Sigmoid colon (tissue), 7 donors: ENCODE results near the gene MYO5B. TPM values are rescaled to one million over a fixed set of nuclear protein-coding genes. Genes with fewer than 3 reads are reported as not detected.
"Not testable (repeated sequence)": the region's sequence is repeated elsewhere in the genome, so short reads cannot be mapped to it uniquely, and the experiment has no call there.

Experiments used
- DNase-seq: peaks from one replicate; pipeline ENCODE4 v3.0.0-alpha.2; 2019
- H3K27ac ChIP-seq, 4 donors: fragments of 200-600 bp; sonication (generic); one replicate each; pipeline ENCODE4 v1.5.1; 2016 to 2019; ENCODE audit warnings: mild to moderate bottlenecking in 1 of 4
- H3K27me3 ChIP-seq, 3 donors: fragments of 200-600 bp; sonication (generic); one replicate each; pipeline ENCODE4 v1.5.1; 2019; ENCODE audit warnings: mild to moderate bottlenecking in 1 of 3
- H3K36me3 ChIP-seq, 4 donors: fragments of 200-600 bp; sonication (generic); one replicate each; pipeline ENCODE4 v1.5.1; 2016 to 2019
- H3K4me1 ChIP-seq, 4 donors: fragments of 200-600 bp; sonication (generic); one replicate each; pipeline ENCODE4 v1.5.1; 2017 to 2019
- H3K4me3 ChIP-seq, 4 donors: fragments of 200-600 bp; sonication (generic); one replicate each; pipeline ENCODE4 v1.5.1; 2017 to 2019; ENCODE audit warnings: mild to moderate bottlenecking in 2 of 4, moderate library complexity in 1 of 4
- H3K9me3 ChIP-seq, 4 donors: fragments of 200-600 bp in 3 of 4; sonication (generic) in 3 of 4; one replicate each; pipeline versions ENCODE4 v1.5.1 to v1.6.1; 2013 to 2019
- EP300 ChIP-seq, 4 donors: sonication (generic); formaldehyde crosslinking; IDR thresholded peaks; one replicate each; pipeline ENCODE4 v1.6.1; 2017; ENCODE audit warnings: antibody characterized with exemption in 4 of 4
- POLR2A ChIP-seq, 2 donors: fragments of 450-650 bp; IDR thresholded peaks; one replicate each; pipeline ENCODE4 v1.6.1; 2016; ENCODE audit warnings: antibody characterized with exemption in 2 of 2, mild to moderate bottlenecking in 2 of 2, moderate library complexity in 2 of 2
- POLR2AphosphoS5 ChIP-seq, 4 donors: sonication (generic); formaldehyde crosslinking; IDR thresholded peaks; one replicate each; pipeline ENCODE4 v1.6.1; 2017; ENCODE audit warnings: antibody characterized with exemption in 4 of 4
- WGBS, 2 donors: extraction: QIAGEN DNeasy Blood & Tissue Kit; methylation state at CpG; one replicate each; pipeline ENCODE4 v1.1.7; 2013; 5-methylcytosine and 5-hydroxymethylcytosine counted together
- intact Hi-C: fragments of 100-400 bp; cut with DNase I; formaldehyde crosslinking; loops from one replicate; pipeline ENCODE4 v1.15.1; 2023
- polyA plus RNA-seq, 3 donors: library from polyadenylated mRNA; stranded (reverse); fragments of 200-250 nt; gene quantifications; one replicate each; pipeline ENCODE4 v1.2.3, GENCODE V29; 2013
- total RNA-seq, 4 donors: library from RNA; depleted of rRNA; stranded (reverse); fragments of >200 nt; gene quantifications; one replicate each; pipeline ENCODE4 v1.1.0, GENCODE V29; 2016
- TF ChIP-seq, protein P1 (sequence below), 4 experiments: fragments of 450-650 bp in 3 of 4; fragments of 200-600 bp in 1 of 4; IDR thresholded peaks; one replicate each; pipeline ENCODE4 v1.5.1; 2016 to 2019; ENCODE audit warnings: antibody characterized with exemption in 4 of 4, mild to moderate bottlenecking in 3 of 4, moderate library complexity in 2 of 4
- donor health status: healthy with polysubstance abuse.
- donor health status: Bipolar disorder and iron deficiency.
- donor health status: healthy.

MYO5B gene
- total RNA-seq (1 to 10 TPM in 1 of 4 donors, under 1 TPM in 3; 0.14 to 3.0 (median 0.59) TPM), polyA plus RNA-seq (10 to 100 TPM; 52.6 to 80.7 (median 60.7) TPM)

DNA sequence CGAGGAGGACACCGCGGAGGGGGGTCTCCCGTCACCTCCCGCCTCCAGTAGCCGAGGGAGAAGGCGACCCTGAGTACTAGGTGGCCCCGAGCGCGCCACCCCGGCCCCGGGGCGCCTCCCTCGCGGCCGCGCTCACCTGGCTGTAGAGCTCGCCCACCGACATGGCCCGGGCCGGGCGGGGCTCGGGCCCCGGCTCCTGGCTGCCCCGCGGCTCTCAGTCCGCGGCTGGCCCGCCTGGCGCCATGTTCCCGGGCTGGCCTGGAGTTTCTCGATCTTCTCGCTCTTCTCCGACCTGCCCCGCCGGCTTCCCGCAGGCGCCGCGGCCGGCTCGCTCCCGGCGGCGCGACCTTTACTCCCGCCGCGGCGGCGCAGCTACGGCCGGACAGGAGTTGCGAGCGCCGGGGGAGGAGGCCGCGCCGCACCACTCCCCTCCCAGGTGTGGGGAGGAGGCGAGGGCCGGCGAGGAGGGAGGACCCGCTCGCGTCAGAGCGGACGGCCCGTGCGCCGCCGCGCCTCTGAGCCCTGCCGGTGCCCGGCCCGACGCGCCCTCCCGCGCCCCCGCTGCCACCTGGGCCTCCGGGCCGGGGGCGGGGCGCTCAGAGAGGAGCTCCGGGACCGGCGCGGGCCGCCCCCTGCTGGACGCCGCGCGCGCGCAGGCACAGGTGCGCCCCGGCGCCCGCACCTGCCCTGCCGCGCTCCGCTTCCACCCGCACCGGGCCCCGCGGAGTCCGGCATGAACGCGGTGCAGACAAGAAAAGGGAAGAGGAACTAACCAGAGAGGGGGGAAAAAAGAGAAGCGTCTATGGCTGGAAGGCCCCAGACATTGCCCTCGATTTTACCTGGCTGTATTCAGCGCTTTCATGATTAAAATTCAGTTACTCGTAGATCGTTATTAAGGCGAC is at the start of gene MYO5B:
Gene MYO5B, minus strand, starts transcription at position 517 of the 902 bp plus-strand sequence. Its CDS starts 354 bp downstream, at position 163.
- intact Hi-C loops = no loop called here
- Histone ChIP-seq H3K9me3 (no peaks in the 10 kb centered on the region), H3K27ac (peak within 1 kb of the TSS in 1 of 4 donors; percentile 17), H3K27me3 (peaks cover 19 to 78% (median 48%) of the 10 kb centered on the region in 3 donors), H3K36me3 (no peaks in the 10 kb centered on the region), H3K4me3 (peak within 1 kb of the TSS; percentile 9 to 59 (median 54)), H3K4me1 (peaks cover 0 to 24% (median 21%) of the 10 kb centered on the region in 4 donors)
- TF ChIP-seq EP300 (IDR thresholded peaks at IDR 0.05) = no peak
- TF ChIP-seq, protein P1, sequence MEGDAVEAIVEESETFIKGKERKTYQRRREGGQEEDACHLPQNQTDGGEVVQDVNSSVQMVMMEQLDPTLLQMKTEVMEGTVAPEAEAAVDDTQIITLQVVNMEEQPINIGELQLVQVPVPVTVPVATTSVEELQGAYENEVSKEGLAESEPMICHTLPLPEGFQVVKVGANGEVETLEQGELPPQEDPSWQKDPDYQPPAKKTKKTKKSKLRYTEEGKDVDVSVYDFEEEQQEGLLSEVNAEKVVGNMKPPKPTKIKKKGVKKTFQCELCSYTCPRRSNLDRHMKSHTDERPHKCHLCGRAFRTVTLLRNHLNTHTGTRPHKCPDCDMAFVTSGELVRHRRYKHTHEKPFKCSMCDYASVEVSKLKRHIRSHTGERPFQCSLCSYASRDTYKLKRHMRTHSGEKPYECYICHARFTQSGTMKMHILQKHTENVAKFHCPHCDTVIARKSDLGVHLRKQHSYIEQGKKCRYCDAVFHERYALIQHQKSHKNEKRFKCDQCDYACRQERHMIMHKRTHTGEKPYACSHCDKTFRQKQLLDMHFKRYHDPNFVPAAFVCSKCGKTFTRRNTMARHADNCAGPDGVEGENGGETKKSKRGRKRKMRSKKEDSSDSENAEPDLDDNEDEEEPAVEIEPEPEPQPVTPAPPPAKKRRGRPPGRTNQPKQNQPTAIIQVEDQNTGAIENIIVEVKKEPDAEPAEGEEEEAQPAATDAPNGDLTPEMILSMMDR (IDR thresholded peaks at IDR 0.05) = no peak
- TF ChIP-seq POLR2AphosphoS5 (IDR thresholded peaks at IDR 0.05) = no peak
- no peak for TF ChIP-seq POLR2A (IDR thresholded peaks at IDR 0.05)
- WGBS, 2 donors = 1% methylated on average over 115 of the region's 115 CpGs
- no peak for DNase-seq

DNA sequence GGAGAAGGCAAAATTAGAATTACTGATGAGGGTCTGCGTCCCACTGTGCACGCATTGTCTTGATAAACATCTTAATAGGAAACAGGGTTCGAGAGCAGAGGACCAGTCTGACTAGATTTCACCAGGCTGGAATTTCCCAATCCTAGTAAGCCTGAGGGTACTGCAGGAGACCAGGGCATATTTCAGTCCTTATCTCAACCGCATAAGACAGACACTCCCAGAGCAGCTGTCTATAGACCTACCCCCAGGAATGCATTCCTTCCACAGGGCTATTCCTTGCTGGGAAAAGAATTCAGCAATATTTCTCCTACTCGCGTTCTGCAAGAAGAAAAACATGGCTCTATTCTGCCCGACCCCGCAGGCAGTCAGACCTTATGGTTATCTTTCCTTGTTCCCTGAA is 46.8 kb upstream of the MYO5B start:
- H3K9me3 ChIP-seq, H3K27ac ChIP-seq, intact Hi-C loops, H3K4me1 ChIP-seq, H3K4me3 ChIP-seq, H3K36me3 ChIP-seq, H3K27me3 ChIP-seq, DNase-seq: not testable (repeated sequence)
- WGBS, 2 donors = 77 to 93% methylated on average over 8 of the region's 8 CpGs

DNA sequence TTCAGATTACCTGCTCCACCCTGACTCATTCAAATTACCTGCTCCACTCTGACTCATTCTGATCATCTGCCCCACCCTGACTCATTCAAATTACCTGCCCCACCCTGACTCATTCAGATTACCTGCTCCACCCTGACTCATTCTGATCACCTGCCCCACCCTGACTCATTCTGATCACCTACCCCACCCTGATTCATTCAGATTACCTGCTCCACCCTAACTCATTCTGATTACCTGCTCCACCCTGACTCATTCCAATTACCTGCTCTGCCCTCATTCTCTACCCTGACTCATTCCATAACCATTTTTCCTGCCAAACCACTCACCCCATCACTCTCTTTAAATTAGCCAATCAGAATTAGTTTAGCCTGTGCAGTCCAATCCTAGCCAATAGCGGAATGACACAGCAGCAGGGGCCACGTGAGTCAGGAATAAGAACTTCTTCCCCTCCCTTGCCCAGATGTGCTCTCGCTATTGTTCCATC is 45.2 kb upstream of the MYO5B start:
- TF ChIP-seq EP300 (IDR thresholded peaks at IDR 0.05) = no peak
- Histone ChIP-seq H3K36me3 (no peaks in the 10 kb centered on the region), H3K27ac (no peak overlapping the region), H3K4me1 (no peaks in the 10 kb centered on the region), H3K9me3 (peaks cover 0 to 3% (median 0%) of the 10 kb centered on the region in 4 donors), H3K4me3 (no peak overlapping the region), H3K27me3 (no peaks in the 10 kb centered on the region)
- WGBS, 2 donors = 88 to 93% methylated on average over 3 of the region's 3 CpGs
- intact Hi-C loops = no loop called here
- DNase-seq = no peak

DNA sequence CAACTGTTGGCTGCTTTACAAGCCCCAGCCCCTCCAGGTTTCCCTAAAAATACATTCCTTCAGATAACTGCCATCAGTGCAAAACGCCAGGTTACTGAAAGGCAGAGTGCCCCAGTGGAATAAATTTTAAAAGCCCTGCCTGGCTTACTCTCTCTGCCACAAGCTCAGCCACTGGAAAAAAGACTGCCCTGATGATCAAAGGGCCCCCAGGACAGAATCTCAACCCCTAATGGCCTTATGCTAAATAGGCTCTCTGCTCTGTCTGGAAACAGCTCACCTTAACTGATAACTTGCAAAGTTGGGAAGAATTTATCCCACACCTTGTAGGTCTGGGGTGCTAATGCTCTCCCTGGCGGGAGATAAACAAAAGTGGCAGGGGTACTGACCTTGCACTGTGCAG is 37.5 kb upstream of the MYO5B start:
- Histone ChIP-seq H3K4me1 (no peaks in the 10 kb centered on the region), H3K27me3 (no peaks in the 10 kb centered on the region), H3K4me3 (no peak overlapping the region), H3K9me3 (no peaks in the 10 kb centered on the region), H3K27ac (no peak overlapping the region), H3K36me3 (no peaks in the 10 kb centered on the region)
- TF ChIP-seq POLR2A (IDR thresholded peaks at IDR 0.05) = no peak
- TF ChIP-seq, protein P1 (IDR thresholded peaks at IDR 0.05) = no peak
- TF ChIP-seq POLR2AphosphoS5 (IDR thresholded peaks at IDR 0.05) = no peak
- TF ChIP-seq EP300 (IDR thresholded peaks at IDR 0.05) = no peak
- WGBS, 2 donors = 61 to 79% methylated on average over 2 of the region's 2 CpGs
- no peak for DNase-seq
- intact Hi-C loops = no loop called here

DNA sequence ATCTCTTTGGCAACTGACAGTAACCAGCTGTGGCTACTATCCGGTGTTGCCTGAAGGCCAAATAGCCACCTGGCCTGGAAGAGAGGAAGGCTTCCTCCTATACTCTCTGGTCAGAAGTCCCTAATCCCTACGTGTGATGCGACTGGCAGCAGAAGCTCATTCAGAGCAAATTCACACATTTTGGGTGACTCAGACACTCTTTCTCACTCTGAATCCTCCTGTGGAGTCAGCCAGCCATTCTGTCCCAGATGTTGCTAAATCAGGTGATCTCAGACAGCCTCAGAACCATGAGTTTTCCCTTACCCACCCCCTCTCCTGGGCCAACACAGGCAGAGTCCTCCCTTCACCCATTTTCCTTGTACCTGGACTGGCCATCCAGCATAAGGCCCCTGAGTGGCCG is 36.7 kb upstream of the MYO5B start:
- no peaks in the 10 kb centered on the region for H3K36me3 ChIP-seq

DNA sequence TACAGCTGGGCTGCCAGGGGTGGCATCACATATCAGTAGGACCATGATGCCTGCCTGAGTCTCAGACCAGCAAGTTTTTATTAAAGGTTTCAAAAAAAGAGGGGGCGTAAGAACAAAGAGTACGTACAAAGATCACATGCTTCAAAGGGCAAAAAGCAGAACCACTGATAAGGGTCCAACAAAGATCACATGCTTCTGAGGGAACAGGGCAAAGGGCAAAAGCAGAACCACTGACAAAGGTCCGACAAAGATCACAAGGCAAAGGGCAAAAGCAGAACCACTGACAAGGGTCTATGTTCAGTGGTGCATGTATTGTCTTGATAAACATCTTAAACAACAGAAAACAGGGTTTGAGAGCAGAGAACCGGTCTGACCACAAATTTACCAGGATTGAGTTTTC is 25.3 kb upstream of the MYO5B start:
- H3K4me3 ChIP-seq, H3K4me1 ChIP-seq, H3K27ac ChIP-seq, H3K36me3 ChIP-seq, DNase-seq, H3K27me3 ChIP-seq, H3K9me3 ChIP-seq, intact Hi-C loops: not testable (repeated sequence)
- 89 to 91% methylated on average over 4 of the region's 4 CpGs for WGBS, 2 donors

More for the DNA sequence above, 36.7 kb upstream of the MYO5B start:
- 71 to 77% methylated on average over 4 of the region's 4 CpGs for WGBS, 2 donors
- Histone ChIP-seq H3K27me3 (no peaks in the 10 kb centered on the region), H3K4me3 (no peak overlapping the region), H3K9me3 (no peaks in the 10 kb centered on the region), H3K27ac (no peak overlapping the region), H3K4me1 (no peaks in the 10 kb centered on the region)
- intact Hi-C loops = no loop called here
- no peak for DNase-seq
- no peak for TF ChIP-seq POLR2A (IDR thresholded peaks at IDR 0.05)
- no peak for TF ChIP-seq POLR2AphosphoS5 (IDR thresholded peaks at IDR 0.05)
- TF ChIP-seq, protein P1 (IDR thresholded peaks at IDR 0.05) = no peak
- TF ChIP-seq EP300 (IDR thresholded peaks at IDR 0.05) = no peak
